GM19397 (cell line): Measurements from ENCODE around the gene RELL1.
A peak's percentile ranks its signal among the peaks of the same experiment; 100 is the strongest.

Experiments used
- ATAC-seq: cut with Tn5 transposase; IDR thresholded peaks from one replicate; pipeline ENCODE4 v1.9.1; 2021; ENCODE audit warnings: mild to moderate bottlenecking, moderate library complexity; ENCODE audit not compliant: unreplicated experiment

Gene RELL1

DNA sequence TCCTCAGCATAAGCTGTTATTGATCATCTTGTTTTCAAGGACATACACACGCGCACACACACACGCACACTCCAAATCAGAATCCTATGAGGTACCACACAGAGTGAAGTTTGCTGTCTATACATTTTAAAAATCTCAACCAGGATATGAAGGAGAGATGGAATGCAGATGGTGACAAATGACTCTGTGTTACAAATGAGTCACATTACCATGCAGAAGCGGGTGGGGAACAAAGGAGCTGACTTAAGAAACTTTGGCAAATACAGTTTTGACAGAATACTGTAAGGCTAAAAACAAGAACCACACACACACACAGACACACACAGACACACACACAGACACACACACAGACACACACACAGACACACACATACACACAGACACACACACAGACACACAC, 81.7 kb downstream of the RELL1 start:
- ATAC-seq, result no peak

GRCh38 chr4:37603711-37604110, 82.5 kb downstream of the RELL1 start:
- ATAC-seq, result no peak

GRCh38 chr4:37603070-37603468, 83.1 kb downstream of the RELL1 start:
- ATAC-seq, result peak; percentile 72

DNA sequence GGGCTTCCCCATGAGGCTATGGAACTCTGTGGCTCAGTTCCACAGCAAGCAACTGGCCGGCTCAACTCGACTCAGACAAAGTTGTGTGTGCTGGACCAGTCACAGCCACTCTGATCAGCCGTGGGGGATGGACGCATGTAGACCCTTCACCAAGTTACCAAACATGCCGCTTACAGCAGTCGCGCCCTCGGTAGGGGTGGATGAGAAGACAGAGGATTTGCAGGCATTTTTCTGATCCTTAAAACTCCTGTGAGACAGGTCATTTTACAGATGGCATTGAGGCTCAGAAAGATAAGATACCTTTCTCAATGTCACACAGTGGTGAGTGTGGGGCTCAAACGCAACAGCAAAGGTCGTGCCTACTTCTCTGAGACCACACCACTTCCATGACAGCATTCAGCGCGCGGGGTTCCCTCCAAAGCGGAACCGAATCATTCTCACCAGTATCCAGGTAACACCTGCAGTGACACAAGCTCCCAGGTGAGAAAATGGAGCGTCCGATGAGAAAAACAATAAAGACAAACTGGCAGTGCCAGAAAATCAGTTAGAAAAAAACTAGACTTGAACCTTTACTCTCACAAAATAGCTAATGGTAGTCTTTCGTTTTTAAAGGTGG, 83.6 kb downstream of the RELL1 start:
- no peak for ATAC-seq

DNA sequence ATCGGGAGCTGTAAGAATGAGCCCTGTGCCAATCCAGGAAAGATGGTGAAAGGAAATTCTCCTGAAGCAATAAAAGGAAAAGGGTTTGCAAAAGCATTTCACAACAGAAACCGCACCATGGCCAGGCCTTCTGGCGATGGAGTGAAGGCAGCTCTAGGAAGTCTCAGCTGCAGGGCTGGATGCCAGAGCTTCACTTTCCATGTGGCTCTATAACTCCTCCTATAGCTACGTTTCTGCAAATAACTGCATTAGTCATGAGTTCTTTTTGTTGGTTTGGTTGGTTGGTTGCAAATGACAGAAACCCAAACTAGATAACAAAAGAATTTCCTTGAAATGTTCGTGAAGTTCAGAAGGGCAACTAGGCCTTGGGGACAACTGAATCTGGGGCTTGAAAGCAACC, 84.6 kb downstream of the RELL1 start:
- no peak for ATAC-seq

DNA sequence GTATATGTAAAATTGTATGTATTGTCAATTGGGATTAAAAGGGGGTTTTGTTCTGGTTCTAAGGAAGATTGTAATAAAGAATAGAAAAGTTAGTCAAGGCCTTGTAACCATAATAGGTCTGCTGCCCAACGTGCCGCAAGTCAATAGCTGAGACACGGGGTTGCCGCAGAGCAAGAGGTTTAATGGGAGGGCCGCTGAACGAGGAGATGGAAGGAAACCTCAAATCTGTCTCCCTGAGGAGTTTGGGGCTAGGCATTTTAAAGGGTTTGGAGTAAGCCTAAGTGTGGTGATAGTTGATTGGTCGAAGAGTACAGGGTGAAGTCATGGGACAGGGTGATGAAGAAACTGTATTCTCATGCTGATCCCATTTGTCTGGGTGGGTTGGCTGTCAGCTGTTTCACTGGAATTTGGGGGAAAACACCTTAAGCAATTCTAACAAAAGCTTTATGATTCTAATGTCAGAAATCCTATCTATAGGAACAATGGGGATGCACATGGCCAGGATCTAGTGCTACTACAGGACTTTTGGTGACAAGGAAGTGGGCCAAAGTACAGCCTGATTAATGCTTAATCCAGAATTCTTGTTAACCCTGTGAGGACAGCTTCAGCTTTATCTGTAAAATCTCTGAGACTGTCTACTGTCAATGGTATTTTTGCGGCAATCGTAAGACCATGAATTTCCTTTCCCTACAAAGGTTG, 86.9 kb downstream of the RELL1 start:
- no peak for ATAC-seq

DNA sequence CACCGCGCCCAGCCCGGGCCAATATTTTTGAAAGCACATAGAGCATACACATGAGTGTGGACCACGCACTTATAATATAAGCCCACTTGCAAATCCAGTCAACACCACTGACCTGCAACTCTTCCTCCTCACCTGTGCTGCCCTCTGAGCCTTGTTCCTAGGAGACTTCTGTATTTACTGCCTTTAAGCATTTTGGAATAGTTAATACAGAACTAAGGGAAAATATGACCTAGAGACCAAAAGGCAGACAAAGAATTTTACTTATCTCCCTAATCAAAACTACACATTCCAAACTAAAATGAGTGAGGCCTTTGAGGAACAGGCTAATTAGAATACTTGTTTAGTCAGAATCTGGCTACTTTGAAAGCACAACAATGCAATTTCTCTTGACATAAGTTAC, 89.1 kb downstream of the RELL1 start:
- no peak for ATAC-seq

DNA sequence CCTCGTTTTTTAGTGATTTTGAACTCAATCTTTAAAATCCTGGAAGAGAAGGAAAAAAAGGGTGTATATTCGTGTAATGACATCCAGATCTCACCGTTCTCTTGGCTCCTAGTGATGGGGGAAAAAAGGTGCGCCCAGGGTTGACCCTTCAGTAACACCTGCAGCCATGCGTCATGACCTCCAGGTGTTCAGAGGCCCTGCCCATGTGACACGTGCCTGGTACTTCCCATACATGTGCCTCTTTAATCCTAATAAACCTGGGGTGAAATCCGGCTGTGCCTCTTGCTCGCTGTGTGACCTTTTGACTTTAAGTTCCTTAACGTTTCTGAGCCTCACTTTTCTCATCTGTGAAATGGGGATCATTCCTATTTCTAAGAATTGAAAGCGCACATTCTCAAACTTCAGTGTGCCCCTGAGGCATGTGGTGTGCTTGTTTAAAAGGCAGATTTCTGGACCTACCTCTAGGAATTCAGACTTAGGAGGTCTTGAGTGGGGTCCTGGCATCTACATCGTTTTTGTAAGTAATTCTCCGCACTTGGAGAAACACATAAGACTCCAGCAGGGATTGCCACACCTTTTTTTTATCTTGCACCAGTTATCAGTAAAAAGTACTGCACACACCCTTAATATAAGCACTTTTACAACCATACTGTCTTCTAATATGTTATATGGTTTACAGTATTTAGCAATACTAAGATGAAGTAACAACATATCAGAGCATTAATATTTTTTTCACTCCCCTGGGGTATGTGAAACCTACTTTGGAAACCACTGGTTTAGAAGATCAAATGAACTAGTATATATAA, 90.1 kb downstream of the RELL1 start:
- ATAC-seq, result no peak

DNA sequence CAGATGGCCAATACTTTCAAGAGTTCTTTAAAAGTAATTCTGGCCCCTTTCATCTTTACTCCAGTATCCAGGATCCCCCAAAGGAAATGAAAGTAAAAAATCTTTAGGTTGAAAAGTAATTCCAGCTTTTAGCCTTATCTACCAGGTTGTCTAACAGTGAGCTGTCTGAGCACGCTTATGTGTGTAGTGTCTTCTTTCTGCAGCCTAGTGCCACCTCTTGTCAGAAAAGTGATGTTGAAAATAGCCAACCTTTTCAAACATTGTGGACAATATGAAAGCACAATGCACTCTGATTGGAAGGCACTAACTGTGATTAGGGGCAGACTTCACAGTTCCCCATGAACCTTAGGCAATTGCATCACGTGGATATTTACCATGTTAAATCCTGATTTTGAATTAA, 92.1 kb downstream of the RELL1 start:
- no peak for ATAC-seq

- no peak for ATAC-seq
Measured at GRCh38 chr4:37591349-37591748, 94.8 kb downstream of the RELL1 start.

GRCh38 chr4:37590016-37590415, 96.2 kb downstream of the RELL1 start:
- ATAC-seq, result no peak

DNA sequence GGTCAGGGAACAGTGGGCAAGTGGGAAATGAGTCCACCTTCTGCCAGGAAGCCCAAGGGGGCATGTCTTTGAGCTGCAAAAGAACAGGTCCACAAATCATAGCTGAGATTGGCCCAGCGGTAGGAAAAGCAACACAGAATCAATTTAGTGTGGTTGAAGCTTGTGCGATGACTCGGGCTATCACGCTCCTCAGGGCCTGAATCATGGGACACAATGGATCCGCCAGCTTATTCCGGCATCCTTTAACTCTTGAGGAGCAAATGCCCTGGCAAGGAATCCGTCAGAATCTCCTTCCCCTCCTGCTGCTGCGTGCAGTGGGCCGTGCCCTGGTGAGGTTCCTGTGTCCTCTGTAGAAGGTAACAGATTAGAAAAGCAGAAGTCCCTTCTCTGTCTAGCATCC, 98.0 kb downstream of the RELL1 start:
- ATAC-seq, result no peak

- no peak for ATAC-seq
Measured at GRCh38 chr4:37586194-37586593, 100.0 kb downstream of the RELL1 start.

GRCh38 chr4:37584493-37585060, 101.6 kb downstream of the RELL1 start:
- ATAC-seq, result no peak

DNA sequence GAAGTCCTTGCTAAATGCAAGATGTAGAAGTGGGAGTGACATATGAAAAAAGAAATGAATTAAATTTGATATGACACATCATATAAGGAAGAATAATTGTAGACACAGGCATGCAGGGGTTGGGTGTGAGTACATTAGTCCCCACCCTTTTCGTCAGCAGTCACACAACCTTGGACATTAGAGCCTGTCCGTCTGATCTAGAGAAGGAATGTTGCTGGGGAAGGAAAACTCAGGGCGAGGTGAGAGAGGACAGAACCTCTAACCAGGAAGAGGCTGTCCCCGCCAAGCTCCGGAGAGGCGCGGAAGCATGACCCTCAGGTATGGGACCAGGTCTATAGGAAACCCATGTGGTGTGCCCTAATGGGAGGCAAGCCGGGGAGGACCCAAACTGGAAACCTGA, 102.1 kb downstream of the RELL1 start:
- no peak for ATAC-seq

DNA sequence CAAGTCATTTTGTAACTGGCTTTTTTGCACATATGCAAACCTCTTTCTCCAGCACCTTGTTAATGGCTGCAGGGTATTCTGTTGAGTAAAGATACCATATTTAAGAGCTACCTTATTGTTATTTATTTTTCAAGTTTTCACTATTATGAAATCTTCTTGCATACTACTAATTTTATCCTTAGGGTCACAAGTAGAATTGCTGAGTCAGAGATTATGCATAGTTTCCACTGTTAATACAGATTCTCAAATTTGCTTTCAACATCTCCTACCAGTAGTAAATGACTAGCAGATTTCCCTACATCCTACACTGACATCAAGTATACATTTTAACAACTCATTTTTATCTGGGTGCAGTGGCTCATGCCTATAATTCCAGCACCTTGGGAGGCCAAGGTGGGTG, 112.6 kb downstream of the RELL1 start:
- no peak for ATAC-seq

GRCh38 chr4:37568489-37568888, 117.7 kb downstream of the RELL1 start:
- ATAC-seq, result no peak

- ATAC-seq, result no peak
Measured at GRCh38 chr4:37567836-37568235, 118.3 kb downstream of the RELL1 start.

DNA sequence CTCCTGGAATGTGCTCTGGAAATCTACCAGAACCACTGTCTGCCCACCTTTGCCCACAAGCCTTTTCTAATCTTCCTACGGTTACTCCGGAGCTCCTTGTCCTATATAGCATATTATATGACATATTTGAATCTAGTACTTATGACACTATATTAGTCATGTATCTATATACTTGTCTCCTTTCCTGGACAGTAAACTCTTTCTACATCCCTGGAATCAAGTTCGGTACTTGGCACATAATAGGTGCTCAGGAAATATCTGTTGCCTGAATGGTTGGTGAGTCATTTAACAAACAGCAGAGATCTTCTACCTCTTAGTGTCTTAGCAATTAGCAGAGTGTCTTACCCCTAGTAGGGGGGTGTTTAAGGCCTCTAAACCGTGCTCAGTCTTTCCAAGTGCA, 123.6 kb downstream of the RELL1 start:
- no peak for ATAC-seq

- peak; percentile 94 for ATAC-seq
Measured at GRCh38 chr4:37561803-37562207, 124.4 kb downstream of the RELL1 start.

GRCh38 chr4:37561196-37561802, 124.9 kb downstream of the RELL1 start:
- ATAC-seq, result no peak
